Osteoblast (primary cell): ENCODE data around the gene COL8A1. TPM values are rescaled to one million over a fixed set of nuclear protein-coding genes. Genes with fewer than 3 reads are reported as not detected.

Source experiments
- DNase-seq: peaks from one replicate; pipeline ENCODE4 v3.0.0; 2011; ENCODE audit warnings: low spot score, mixed read lengths; ENCODE audit not compliant: insufficient read length; ENCODE audit errors: missing footprints
- H2AFZ ChIP-seq: 2 replicates; pipeline ENCODE4 v1.6.0; 2011; ENCODE audit warnings: mild to moderate bottlenecking, low read length
- H3K27ac ChIP-seq: 2 replicates; pipeline ENCODE4 v1.5.1; 2011; ENCODE audit warnings: mild to moderate bottlenecking, low read depth, low read length, moderate library complexity
- H3K27me3 ChIP-seq: 2 replicates; pipeline ENCODE4 v1.6.0; 2012; ENCODE audit warnings: mild to moderate bottlenecking, control low read depth, inconsistent platforms, low read length, moderate library complexity; ENCODE audit not compliant: insufficient read depth
- H3K36me3 ChIP-seq: 2 replicates; pipeline ENCODE4 v1.5.1; 2011; ENCODE audit warnings: mild to moderate bottlenecking, low read length, control low read depth, moderate library complexity; ENCODE audit not compliant: insufficient read depth
- H3K4me1 ChIP-seq: 2 replicates; pipeline ENCODE4 v1.5.1; 2011; ENCODE audit warnings: mild to moderate bottlenecking, low read length, control low read depth, moderate library complexity; ENCODE audit not compliant: insufficient read depth
- H3K4me2 ChIP-seq: 2 replicates; pipeline ENCODE4 v1.6.0; 2011; ENCODE audit warnings: mild to moderate bottlenecking, low read length; ENCODE audit not compliant: insufficient read depth
- H3K4me3 ChIP-seq: fragments of 200-600 bp; sonication (generic); 3 replicates; pipeline ENCODE4 v1.5.1; 2012; ENCODE audit warnings: mild to moderate bottlenecking, low read length, inconsistent platforms; ENCODE audit not compliant: insufficient read depth
- H3K79me2 ChIP-seq: 2 replicates; pipeline ENCODE4 v1.6.0; 2012; ENCODE audit warnings: mild to moderate bottlenecking, low read length, control low read depth, inconsistent platforms; ENCODE audit not compliant: insufficient read depth
- H3K9me3 ChIP-seq: 2 replicates; pipeline ENCODE4 v1.5.1; 2011; ENCODE audit warnings: low read depth, low read length, control low read depth
- H4K20me1 ChIP-seq: 2 replicates; pipeline ENCODE4 v1.6.0; 2012; ENCODE audit warnings: mild to moderate bottlenecking, low read length, control low read depth; ENCODE audit not compliant: insufficient read depth
- CTCF ChIP-seq: IDR thresholded peaks from 2 replicates; pipeline ENCODE4 v1.5.1; 2011; ENCODE audit warnings: mild to moderate bottlenecking, low read depth, low read length, moderate library complexity; ENCODE audit errors: extremely low read depth
- total RNA-seq: library from RNA; depleted of rRNA; stranded (reverse); fragments of >200 nt; gene quantifications from 2 replicates; pipeline ENCODE4 v1.2.3, GENCODE V29; 2012

Gene COL8A1
- total RNA-seq, 1 donor: 311 TPM

GRCh38 chr3:99833617-99834205 lies 195.3 kb downstream of the COL8A1 start:
- no peaks in the 10 kb centered on the region for H3K36me3 ChIP-seq
- DNase-seq: no peak

GRCh38 chr3:99834211-99834957 lies 196.0 kb downstream of the COL8A1 start:
- H4K20me1 ChIP-seq: peaks cover 5% of the 10 kb centered on the region
- H3K27ac ChIP-seq: no peak overlapping the region
- no peak for DNase-seq
- no peaks in the 10 kb centered on the region for H3K36me3 ChIP-seq
- H2AFZ ChIP-seq: no peak overlapping the region
- H3K4me2 ChIP-seq: no peak overlapping the region
- no peak overlapping the region for H3K4me3 ChIP-seq
- H3K9me3 ChIP-seq: no peaks in the 10 kb centered on the region
- peaks cover 10% of the 10 kb centered on the region for H3K4me1 ChIP-seq
- peaks cover 28% of the 10 kb centered on the region for H3K79me2 ChIP-seq
- no peaks in the 10 kb centered on the region for H3K27me3 ChIP-seq
- no peak for TF ChIP-seq CTCF

More at GRCh38 chr3:99833617-99834205, 195.3 kb downstream of the COL8A1 start:
- Histone ChIP-seq H2AFZ (no peak overlapping the region), H3K79me2 (peaks cover 30% of the 10 kb centered on the region), H3K4me2 (peak overlapping the region; percentile 14), H3K27ac (peak overlapping the region; percentile 40), H4K20me1 (peaks cover 5% of the 10 kb centered on the region), H3K9me3 (no peaks in the 10 kb centered on the region), H3K4me3 (no peak overlapping the region), H3K4me1 (peaks cover 10% of the 10 kb centered on the region), H3K27me3 (no peaks in the 10 kb centered on the region)
- no peak for TF ChIP-seq CTCF

- Histone ChIP-seq H3K9me3 (no peaks in the 10 kb centered on the region), H2AFZ (no peak overlapping the region), H3K4me3 (no peak overlapping the region), H3K36me3 (no peaks in the 10 kb centered on the region), H3K4me1 (peaks cover 10% of the 10 kb centered on the region), H3K4me2 (no peak overlapping the region), H3K27me3 (no peaks in the 10 kb centered on the region), H4K20me1 (peaks cover 5% of the 10 kb centered on the region), H3K79me2 (peaks cover 20% of the 10 kb centered on the region), H3K27ac (no peak overlapping the region)
- no peak for DNase-seq
- TF ChIP-seq CTCF: no peak
Observed at GRCh38 chr3:99836681-99837080, 198.3 kb downstream of the COL8A1 start.

DNA sequence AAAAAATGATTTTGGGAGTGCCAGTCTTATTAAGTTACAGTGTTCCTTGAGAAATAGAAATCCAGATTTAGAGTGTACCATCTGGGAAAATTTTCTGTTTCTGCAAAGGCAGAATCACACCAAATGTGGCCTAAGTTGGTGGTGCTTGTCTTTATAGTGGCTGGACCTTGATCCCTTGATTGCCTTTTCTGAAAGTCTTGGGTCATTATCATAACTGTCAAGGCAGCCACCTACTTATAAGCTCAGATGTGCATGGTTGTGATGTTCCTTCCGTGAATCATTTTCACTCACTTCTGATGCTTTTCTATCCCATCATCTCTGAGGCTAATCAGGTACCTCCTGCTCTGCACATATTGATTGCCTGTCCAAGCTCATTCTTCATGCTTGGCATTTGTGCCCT lies 199.3 kb downstream of the COL8A1 start:
- Histone ChIP-seq H3K27me3 (no peaks in the 10 kb centered on the region), H3K36me3 (no peaks in the 10 kb centered on the region), H3K79me2 (peaks cover 20% of the 10 kb centered on the region), H3K4me3 (no peak overlapping the region), H3K9me3 (no peaks in the 10 kb centered on the region), H3K4me2 (no peak overlapping the region), H3K27ac (no peak overlapping the region), H2AFZ (no peak overlapping the region), H3K4me1 (peaks cover 11% of the 10 kb centered on the region), H4K20me1 (peaks cover 5% of the 10 kb centered on the region)
- DNase-seq: no peak
- TF ChIP-seq CTCF: no peak
